A172 (cell line): ENCODE data around the gene CLCN7. TPM values are rescaled to one million over a fixed set of nuclear protein-coding genes. Genes with fewer than 3 reads are reported as not detected.

Experiments
- DNase-seq: peaks from one replicate; pipeline ENCODE4 v3.0.0-alpha.2; 2015; ENCODE audit warnings: low spot score
- total RNA-seq: library from RNA; depleted of rRNA; stranded (reverse); fragments of >200 nt; shearing (Covaris generic); gene quantifications from 2 replicates; pipeline ENCODE4 v1.2.3, GENCODE V29; 2014; rRNA removed

CLCN7 gene
- 79.9 and 86.3 TPM in 2 replicates for total RNA-seq

DNA sequence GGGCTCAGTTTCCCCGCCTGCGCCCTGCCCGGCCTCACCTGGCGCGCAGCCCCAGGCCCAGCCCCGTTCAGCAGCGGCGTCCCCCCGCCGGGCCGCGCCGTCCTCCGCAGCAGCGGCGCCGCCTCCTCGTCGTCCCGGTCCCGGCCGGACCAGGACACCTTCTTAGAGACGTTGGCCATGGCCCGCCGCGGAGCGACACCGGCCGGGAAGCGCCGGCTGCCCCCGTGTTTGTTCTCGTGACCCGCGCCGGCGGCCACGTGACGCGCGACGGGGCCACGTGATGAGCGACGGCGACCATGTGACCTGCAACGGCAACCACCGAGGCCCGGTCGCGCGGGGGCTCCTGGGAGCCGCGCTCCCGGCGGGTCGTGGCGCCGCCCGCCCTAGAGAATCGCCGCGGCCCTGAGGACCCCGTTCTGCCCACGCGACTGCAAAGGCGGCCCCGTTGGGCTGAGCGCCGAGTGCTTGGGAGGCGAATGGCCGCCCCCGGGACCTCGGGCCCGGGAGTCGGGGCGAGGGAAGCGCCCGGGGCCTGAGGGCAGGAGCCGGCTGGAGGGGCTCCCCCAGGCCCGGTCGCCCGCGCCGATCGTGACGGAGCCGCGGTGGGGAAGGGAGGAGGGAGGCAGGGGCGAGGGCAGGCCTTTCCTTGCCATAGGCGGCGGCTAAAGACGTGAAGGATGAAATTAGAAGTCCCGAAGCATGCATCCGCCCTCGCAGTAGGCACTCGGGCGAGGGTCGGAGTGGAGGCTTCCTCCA, at the start of gene CLCN7:
TSS of gene CLCN7 (minus strand) at position 233 of the 756 bp plus-strand sequence. CDS start at position 179, 54 bp downstream.
- DNase-seq = peak; percentile 52

GRCh38 chr16:1524366-1524765, 49.5 kb upstream of the CLCN7 start:
- no peak for DNase-seq

DNA sequence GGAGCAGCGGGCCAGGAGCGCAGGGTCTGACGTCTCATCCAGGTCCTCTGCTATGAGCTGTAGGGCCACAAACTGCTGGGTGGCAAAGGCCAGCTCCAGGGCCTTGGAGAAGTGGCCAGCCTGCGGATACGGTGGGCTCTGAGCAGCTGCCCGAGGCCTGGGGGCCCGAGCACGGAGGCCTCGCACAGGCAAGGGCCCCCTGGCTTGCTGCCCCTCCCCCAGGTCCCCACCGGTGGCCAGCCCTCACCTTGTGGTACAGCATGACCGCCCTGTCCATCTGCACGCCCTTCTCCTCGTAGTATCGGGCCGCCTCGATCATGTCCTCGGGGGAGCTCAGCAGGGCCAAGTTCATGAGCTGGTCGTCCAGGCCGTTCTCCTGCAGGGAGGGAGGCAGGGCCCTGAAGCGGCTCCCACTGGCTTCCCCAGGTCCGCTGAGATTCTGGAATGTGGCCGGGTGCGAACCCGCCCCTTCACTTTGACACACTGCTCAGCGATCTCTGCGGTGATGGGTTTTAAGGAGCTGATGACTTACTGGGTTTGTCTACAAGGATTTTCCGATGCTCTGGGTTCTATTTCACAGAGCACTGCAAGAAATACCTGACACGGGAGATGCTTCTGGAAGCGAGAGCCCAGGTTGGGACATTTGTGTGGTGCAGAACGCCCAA, 48.9 kb upstream of the CLCN7 start:
- DNase-seq = no peak

DNA sequence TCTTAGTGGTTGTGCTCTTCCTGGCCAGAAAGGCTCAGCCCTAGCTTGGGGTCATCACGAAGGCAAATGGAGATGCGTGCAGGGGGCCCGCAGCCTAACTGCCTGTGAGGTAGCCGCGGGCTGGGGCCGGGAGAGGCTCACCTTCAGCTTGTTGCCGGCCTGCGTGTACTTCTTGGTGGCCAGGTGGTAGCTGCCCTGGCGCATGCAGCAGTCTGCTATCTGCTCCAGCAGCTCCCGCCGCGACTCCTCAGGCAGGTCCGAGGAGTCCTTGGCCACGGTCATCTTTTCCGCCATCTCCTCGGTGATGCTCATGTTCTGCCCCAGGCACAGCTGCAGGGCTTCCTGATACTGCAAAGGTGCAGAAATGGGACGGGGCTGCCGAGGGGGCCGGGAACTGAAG, 45.6 kb upstream of the CLCN7 start:
- DNase-seq = no peak

DNA sequence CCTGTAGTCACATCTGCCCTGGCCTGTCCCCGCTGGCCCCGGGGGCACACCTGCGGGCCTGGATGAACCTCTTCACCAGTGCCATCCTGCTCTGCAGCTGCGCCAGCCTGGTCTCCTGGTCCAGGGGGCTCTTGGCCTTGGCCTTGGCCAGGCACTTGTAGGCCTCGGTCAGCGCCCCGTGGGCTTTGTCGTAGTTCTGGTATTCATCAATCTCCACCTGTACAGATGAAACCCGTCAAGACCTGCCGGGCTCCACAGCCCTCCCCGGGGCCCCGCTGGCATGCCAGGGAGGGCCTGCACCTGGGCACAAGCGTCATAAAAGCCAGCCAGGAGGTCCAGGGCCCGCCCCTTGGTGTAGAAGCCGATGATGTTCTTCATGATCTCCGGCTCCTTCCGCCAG, 45.0 kb upstream of the CLCN7 start:
- DNase-seq = no peak

GRCh38 chr16:1518626-1519135, 43.9 kb upstream of the CLCN7 start:
- no peak for DNase-seq

- DNase-seq = no peak
Measured at GRCh38 chr16:1514507-1514906, 39.7 kb upstream of the CLCN7 start.

DNA sequence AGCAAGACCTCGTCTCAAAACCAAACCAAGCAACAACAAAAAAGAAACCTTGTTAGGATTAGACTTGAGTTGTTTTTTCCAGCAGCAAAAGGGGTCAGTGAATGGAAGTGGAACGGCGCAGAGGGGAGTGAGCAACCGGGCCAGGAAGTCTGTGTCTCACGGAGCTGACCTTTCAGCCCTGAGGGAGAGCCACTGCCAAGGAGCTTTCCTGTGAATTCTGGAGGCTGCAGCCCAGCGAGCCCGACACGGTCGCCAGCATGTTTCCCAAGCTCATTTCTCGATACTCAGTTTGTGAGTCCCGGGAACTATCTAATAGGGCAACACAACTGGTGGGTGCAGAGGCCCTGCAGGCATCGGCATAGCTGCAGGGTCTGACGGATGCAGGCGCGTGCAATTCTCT, 37.9 kb upstream of the CLCN7 start:
- DNase-seq = no peak

DNA sequence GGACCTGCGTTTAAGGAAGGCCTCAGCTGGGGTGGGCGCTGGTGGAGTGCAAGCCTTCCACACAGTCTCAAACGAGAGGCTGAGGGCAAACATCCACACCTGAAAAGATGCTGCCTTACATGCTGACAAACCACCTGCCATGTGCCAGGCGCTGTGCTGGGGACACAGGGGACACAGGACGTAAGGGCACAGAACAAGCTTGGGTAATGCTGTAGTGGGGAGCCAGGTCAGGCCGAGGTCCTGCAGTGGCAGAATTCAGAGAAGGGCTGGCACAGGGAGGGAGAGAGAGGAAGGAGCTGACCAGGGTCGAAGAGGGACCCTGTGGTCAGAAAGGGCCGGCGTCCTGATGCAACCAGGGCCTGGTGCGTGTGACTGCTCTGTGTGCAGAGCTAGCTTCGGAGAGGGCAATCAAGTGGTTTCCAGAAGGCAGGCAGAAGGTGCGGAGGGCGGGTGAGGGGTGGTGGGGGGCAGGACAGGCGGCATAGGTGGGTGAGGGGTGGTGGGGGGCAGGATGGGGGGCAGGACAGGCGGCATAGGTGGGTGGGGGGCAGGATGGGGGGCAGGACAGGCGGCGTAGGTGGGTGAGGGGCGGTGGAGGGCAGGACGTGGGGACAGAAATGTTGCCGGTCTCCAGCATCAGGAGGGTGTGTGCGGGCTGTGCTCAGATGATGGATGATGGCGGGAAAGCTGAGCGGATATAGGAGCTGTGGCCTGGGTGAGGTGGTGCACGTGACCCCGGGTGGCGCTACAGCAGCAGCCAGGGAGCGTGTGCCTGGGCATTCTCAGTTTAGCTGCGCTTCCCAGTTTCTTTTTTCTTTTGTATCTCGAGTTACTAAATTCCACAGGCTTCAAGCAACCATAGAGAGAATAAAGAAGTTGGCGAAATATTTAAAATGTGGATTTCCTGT, 37.1 kb upstream of the CLCN7 start:
- no peak for DNase-seq

DNA sequence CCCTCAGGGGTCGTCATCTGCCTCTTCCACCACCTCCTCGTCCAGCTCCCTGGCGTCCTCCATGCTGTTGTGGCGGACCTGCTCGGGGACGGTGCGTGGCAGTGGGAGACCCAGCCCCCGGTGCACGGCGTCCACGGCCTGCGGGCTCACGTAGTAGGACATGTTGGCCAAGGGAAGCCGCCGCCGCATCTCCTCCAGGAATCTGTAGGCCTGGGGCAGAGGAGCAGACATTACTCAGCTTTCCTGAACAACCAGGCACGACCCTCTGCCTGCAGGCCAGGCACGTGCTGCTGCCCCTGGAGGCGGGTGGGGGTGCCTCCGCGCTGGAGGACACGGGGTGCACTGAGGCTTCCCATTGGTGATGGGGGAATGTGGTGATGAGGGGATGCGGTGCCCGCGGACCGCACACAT, 36.1 kb upstream of the CLCN7 start:
- no peak for DNase-seq

- DNase-seq = no peak
Measured at GRCh38 chr16:1510272-1510671, 35.4 kb upstream of the CLCN7 start.

DNA sequence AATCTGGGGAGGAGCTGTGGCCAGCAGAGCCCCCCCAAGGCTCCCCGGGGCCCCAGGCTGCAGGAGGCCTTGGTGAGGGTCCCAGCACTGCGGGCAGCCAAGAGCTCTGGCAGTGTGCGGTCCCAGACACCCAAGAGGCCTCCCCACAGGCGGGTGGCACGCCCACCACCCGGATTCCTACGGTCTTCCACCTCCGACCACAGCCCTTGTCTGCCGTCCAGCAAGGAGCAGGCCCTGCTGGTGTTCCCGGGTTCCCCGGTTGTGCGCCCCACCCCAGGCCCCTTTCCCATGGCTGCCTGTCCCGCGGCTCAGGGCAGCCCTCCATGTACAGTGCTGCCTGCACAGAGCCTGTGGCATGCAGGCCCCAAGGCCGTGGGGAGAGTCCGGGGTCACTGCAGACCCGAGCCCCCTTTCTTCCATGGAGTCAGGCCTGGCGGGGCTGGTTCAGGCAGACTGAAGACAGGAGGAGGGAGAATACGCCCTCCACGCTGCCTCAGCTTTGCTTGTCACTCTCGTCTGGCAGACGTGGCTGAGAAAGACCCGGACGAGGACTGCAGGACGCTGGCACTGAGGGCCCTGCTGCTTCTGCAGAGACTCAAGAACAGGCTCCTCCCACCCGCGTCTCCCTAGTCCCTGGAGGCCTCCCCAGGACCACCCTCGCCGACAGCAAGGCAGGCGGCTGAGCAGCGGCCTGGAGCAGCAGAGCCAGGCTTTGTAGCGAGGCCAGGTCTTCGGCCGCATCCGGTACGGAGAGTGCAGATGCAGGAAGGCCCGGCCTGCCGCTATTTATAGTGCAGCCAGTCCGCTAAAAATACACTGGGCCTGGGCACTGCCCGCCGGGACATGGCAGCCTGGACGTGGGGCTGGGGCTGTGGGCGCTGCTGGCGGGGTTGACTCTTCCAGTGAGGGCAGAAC, 34.7 kb upstream of the CLCN7 start:
- no peak for DNase-seq

DNA sequence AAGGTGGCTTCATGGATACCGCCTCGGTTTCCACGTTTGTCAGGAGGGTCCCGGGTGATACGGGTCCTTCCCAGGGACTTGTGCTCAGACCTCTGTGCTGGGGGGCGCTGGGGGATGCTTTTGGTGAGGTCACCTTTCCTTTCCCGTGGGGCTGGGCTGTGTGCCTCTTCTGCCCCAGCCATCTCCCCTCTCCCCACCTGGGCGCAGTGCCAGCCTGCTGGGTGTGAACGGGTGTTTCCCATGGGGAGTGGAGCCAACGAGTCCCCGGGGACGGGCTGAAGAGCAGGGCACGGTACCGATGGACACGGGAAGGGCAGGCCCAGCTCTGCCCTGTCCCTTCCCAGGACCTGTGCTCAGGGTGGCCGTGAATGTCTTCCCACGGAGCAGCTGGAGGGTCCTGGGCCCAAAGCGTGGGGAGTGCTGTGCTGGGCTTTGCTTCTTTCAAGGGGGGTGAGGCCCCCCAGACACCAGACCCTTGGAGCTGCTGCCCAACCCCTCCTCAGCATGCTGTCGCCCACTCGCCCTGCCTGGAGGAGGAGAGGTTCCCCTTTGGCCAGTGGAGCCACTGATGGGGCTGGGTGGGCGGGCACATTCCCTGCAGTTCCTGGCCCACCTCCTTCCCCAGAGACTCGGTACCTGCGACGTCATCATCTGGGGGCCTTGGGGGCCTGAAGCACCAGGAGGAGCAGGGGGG, 33.8 kb upstream of the CLCN7 start:
- no peak for DNase-seq

DNA sequence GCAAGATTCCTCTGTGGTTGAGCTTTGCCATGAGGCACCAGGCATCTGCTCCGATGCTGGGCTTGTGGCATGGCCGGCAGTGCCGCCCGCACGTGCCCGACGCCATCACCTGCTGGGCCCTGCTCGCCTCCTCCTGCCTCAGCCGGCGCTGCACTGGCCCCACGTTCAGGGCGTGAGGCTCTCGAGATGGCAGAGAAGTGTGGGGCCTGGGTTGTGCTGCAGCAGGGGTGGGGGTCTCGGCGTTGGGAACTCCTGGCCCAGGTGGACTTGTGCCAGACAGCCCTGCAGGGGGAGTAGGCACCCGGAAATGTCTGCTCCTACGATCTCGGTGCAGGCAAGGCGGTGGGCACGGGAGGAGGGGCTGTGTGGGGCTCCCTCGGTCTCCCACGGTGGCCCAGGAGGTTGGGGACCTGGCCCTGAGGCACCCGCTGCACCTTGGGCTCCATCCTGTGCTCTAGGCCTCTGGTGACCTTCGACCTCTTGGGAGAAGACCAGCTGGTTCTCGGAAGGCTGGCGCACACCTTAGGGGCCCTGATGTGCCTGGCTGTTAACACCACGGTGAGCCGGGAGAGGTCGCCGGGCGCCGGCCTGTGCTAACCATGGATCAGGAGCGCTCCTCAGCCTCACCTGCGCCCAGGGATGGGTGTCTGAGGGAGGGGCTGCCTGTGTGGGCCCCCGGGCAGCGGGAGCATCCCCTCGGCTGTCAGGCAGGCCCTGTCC, 31.8 kb upstream of the CLCN7 start:
- no peak for DNase-seq

GRCh38 chr16:1505912-1506311, 31.1 kb upstream of the CLCN7 start:
- no peak for DNase-seq

GRCh38 chr16:1505073-1505844, 30.4 kb upstream of the CLCN7 start:
- DNase-seq = no peak

- no peak for DNase-seq
Measured at GRCh38 chr16:1503110-1503955, 28.5 kb upstream of the CLCN7 start.
